ENCODE results near the gene CD81.
"Not testable (repeated sequence)": the region's sequence is repeated elsewhere in the genome, so short reads cannot be mapped to it uniquely, and the experiment has no call there.

The CD81 gene

GRCh38 chr11:2357651-2358050 lies 19.5 kb upstream of the CD81 start:
- not testable (repeated sequence) for DNase-seq

- no peak for DNase-seq
These were observed 18.2 kb upstream of the CD81 start for GRCh38 chr11:2358754-2359442.

GRCh38 chr11:2359557-2359956 lies 17.6 kb upstream of the CD81 start:
- DNase-seq: no peak

- DNase-seq: no peak
These were observed 16.9 kb upstream of the CD81 start for GRCh38 chr11:2360081-2360642.

DNA sequence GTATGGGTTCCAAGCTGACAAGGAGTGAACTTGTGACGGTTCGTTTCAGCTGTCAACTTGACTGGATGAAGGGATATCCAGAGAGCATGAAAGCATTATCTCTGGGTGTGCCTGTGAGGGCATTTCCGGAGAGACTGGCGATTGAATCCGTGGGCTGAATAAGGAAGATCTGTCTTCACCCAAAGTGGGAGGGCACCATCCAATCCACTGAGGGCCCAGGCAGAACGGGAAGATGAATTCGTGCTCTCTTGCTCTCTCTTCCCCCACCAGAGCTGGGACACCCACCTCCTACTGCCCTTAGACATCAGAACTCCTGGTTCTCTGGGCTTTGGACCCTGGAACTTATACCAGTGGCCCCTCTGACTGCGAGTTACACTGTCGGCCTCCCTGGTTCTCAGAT lies 15.5 kb upstream of the CD81 start:
- no peak for DNase-seq

DNA sequence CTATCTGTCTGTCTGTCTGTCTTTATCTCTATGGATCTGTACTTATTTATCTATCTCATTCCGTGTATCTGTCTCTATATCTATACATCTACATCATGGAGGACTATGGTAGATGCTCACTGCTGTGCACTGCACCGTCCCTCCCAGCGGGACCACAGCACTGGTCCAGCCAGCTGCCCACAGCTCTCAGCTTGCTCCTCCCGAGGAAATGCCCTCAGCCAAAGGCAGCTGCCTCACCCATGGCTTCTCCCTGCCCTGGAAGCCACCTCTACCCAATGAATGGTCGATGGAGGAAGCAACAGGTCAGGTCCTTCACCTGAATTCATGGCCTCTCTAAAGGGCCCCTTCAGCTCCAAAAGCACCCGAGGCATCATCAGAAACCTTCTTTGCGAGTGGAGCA lies 14.7 kb upstream of the CD81 start:
- DNase-seq: no peak

GRCh38 chr11:2363130-2363529 lies 14.0 kb upstream of the CD81 start:
- no peak for DNase-seq

DNA sequence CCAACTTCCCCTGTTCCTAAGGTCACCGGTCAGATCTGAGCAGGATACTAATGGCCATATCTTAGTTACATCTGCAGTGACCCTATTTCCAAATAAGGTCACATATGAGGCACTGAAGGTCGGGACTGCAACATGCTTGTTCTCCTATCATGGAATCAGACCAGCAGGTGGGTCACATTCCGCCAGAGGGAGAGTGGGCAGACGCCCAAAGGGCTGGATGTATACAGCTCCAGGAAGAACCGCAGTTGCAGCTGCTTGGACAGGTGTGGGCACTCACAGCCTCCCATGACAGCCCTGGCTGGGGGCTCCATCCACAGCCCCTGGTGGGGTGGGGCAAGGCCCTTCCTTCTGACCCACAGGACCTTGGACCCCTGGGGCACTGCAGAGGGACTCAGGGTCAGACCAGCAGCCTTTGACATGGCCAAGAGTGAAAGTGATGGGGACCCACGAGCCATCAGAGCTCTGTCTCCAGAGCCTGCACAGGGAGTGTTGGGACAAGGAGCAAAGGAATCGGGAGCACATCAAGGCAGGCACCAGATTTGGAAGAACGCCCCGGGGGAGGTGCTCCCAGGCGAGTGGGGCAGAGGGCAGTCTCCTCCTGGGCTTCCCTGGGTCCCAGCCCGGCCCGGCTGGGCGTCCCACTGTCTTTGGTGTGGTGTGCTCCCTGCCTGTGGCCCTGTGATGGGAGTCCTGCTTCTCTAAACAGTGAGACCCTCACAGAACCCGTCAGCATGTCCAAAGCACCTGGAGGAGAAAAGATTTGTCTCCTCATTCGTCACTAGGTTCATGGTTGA lies 13.3 kb upstream of the CD81 start:
- DNase-seq: no peak

DNA sequence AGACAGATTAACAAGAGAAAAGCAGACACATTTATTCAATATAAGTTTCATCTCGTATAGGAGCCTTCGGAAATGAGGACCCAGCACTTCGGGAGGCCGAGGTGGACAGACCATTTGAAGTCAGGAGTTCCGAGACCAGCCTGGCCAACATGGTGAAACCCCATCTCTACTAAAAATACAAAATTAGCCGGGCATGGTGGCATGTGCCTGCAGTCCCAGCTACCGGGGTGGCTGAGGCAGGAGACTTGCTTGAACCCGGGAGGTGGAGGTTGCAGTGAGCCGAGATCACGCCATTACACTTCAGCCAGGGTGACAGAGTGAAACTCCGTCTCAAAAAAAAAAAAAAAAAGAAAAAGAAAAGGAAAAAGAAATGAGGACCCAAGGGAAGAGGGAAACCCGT lies 12.7 kb upstream of the CD81 start:
- not testable (repeated sequence) for DNase-seq

GRCh38 chr11:2365571-2366210 lies 11.4 kb upstream of the CD81 start:
- no peak for DNase-seq

DNA sequence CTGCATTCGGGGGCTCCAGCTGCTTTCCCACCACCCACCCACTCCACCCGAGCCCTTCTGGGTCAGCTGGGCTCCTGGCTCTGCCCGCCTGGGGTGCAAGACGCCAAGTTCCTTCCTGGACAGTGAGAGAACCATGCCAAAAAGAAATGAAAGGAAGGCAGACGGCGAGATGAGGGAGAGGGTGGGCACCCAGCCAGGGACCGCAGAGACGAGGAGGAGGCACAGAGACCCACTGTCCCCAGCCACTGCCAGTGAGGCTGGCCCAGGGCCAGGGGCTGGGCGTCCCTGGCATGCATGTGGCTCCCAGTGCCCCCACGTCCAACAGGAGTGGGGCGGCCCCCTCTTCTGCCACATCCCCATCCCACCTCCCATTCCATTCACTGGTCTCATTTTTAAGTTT lies 10.8 kb upstream of the CD81 start:
- no peak for DNase-seq

DNA sequence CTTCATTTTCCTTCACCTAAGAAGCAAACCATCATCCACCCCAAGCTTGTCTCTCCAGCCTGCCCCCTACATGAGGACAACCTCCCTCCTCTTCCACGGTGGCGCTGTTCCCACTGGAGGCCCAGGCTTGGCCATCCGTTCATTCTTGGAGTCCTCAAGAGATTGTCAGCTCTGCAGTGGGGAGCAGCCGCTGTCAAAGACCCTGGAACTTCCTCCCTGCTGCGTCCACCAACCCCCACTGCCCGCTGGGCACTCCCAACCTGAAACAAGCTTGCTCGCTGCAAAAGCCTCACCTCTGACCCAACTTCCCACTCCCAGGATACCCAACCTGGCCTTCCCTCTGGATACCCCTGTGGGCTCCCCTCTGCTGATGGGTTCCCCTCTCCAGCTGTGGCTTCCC lies 10.4 kb upstream of the CD81 start:
- DNase-seq: no peak

- DNase-seq: no peak
These were observed 9.6 kb upstream of the CD81 start for GRCh38 chr11:2367266-2368160.

GRCh38 chr11:2368178-2368850 lies 8.8 kb upstream of the CD81 start:
- no peak for DNase-seq

GRCh38 chr11:2368851-2369180 lies 8.3 kb upstream of the CD81 start:
- DNase-seq: no peak

GRCh38 chr11:2369320-2369719 lies 7.8 kb upstream of the CD81 start:
- no peak for DNase-seq

DNA sequence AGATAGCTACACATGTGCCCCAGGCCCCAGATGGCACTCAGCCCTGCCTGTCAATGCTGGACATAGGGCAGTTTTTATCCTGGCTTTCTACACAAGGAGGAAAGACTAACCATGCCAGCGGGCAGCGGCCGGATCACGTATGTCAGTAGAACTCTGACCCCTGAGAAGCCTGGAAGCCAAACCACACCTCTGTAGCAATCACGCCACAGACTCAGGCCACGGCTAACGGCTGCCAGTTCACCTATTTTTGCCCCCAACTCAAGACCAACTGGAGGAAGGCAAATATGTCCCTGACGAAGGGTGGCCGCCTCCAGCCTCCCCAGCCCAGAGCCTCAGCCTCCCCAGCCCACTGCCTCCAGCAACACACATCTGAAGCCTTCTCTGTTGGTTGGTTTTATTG lies 7.2 kb upstream of the CD81 start:
- DNase-seq: no peak

DNA sequence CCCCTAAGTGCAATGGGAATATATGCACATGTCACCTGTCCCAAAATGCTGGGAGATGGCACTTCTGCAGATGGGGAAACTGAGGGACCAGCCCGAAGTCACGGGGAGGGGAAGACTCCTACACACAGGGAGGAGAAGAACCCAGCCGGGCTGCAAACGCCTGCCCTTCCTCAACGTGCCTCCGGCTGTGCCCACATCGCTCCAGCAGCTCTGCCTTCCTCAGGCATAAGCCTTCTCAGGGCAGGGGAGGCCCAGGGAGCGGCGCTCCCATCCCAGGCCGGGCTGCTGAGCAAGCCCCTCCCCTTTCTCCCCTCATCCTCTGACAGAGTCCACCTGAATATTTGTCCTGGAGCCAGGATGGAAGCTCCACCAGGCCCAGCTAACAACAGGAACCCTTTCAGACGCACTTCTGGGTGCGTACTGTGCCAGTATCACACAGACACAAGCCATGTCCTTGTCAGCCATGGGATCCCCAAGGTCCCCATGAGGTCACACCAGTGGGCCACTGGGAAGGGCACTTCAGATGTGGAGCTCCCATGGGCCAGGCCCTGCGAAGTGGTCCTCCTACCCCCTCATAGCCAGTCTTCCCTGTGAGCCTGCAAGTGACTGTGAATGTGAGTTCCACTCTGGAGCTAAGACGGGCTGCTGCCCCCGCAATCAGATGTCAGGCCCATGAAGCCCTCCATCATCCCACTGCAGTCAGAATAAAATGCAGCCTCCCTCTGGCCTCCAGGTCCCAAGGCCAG lies 2.5 kb upstream of the CD81 start:
- no peak for DNase-seq

- DNase-seq: no peak
These were observed 1.7 kb upstream of the CD81 start for GRCh38 chr11:2375341-2375853.

GRCh38 chr11:2375964-2376551 lies 1.1 kb upstream of the CD81 start:
- DNase-seq: no peak
